ENCODE measurements around the gene PRKD1. TPM values are rescaled to one million over a fixed set of nuclear protein-coding genes. Genes with fewer than 3 reads are reported as not detected.

The PRKD1 gene
- total RNA-seq, 1 experiment from 2014 or later = 0.36 TPM

DNA sequence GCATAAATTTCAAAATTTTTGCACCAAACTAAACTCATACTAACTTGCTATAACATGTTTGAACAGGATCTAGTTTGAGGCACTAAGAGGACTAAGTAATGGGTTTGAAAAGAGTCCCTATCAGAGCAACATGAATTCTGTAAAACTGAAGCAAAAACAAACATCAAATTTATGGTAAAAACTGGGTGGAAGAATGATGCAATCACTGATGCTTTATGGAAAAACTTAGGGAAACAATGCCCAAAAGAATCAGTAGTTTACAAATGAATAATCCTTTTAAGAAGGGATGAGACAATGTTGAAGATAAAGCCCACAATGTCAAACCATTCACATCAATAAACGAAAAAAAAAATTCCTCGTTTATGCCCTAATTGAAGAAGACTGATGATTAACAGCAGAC lies 88.9 kb downstream of the PRKD1 start:
- H3K4me1 ChIP-seq = no peaks in the 10 kb centered on the region
- ChIA-PET CTCF (no interaction called here), POLR2A (no interaction called here)
- DNase-seq = no peak
- no peak overlapping the region for H3K4me3 ChIP-seq (ENCODE audit: low read depth, low read length)
- H3K36me3 Mint-ChIP-seq (ENCODE audit: insufficient read depth, unreplicated experiment) = no peaks in the 10 kb centered on the region
- H3K27me3 ChIP-seq (replicated peaks; ENCODE audit: control insufficient read depth, insufficient read depth, low read length) = no peaks in the 10 kb centered on the region
- peaks cover 28% of the 10 kb centered on the region for H3K9me3 Mint-ChIP-seq (ENCODE audit: unreplicated experiment)
- H3K27me3 Mint-ChIP-seq (ENCODE audit: insufficient read depth, unreplicated experiment) = no peaks in the 10 kb centered on the region
- H3K9me3 ChIP-seq = peaks cover 17% of the 10 kb centered on the region
- H3K4me1 Mint-ChIP-seq (ENCODE audit: low read depth, unreplicated experiment) = no peaks in the 10 kb centered on the region
- no TSS peak for BruUV-seq (replicated peaks)
- no peak overlapping the region for H3K27ac Mint-ChIP-seq (ENCODE audit: unreplicated experiment)
- no peaks in the 10 kb centered on the region for H3K36me3 ChIP-seq (ENCODE audit: control insufficient read depth, insufficient read depth, low read length)
- no peak overlapping the region for H3K4me3 Mint-ChIP-seq (ENCODE audit: unreplicated experiment)
- TF ChIP-seq, protein P1, sequence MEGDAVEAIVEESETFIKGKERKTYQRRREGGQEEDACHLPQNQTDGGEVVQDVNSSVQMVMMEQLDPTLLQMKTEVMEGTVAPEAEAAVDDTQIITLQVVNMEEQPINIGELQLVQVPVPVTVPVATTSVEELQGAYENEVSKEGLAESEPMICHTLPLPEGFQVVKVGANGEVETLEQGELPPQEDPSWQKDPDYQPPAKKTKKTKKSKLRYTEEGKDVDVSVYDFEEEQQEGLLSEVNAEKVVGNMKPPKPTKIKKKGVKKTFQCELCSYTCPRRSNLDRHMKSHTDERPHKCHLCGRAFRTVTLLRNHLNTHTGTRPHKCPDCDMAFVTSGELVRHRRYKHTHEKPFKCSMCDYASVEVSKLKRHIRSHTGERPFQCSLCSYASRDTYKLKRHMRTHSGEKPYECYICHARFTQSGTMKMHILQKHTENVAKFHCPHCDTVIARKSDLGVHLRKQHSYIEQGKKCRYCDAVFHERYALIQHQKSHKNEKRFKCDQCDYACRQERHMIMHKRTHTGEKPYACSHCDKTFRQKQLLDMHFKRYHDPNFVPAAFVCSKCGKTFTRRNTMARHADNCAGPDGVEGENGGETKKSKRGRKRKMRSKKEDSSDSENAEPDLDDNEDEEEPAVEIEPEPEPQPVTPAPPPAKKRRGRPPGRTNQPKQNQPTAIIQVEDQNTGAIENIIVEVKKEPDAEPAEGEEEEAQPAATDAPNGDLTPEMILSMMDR (IDR thresholded peaks at IDR 0.05; ENCODE audit: insufficient read depth in 1 of 2, low read depth in 1 of 2, low read length in 1 of 2, severe bottlenecking in 1 of 2, unreplicated experiment in 1 of 2) = no peak
- intact Hi-C loops (cut with micrococcal nuclease; ENCODE audit: unreplicated experiment) = no loop called here

DNA sequence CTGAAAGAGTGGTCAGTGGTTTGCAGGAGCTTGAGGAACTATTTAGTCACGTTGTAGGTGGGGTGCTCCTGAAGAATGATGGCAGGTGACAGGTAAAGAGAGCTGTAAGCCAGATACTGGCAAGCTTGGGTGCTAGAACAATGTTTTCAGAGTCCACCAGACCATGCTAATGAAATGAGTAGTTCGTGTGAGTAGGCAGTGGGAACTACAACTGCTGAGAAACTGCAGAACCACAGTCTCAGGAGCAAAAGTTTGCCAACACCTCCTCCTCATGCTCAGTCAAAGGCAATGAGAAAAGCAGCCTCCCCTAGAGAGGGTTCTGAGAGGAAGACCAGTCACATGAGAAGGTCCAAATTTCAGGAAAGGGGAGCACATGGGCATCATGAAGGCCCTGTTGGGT lies 91.3 kb downstream of the PRKD1 start:
- CTCF ChIA-PET = no interaction called here
- H3K9me3 Mint-ChIP-seq (ENCODE audit: unreplicated experiment) = peaks cover 14% of the 10 kb centered on the region

DNA sequence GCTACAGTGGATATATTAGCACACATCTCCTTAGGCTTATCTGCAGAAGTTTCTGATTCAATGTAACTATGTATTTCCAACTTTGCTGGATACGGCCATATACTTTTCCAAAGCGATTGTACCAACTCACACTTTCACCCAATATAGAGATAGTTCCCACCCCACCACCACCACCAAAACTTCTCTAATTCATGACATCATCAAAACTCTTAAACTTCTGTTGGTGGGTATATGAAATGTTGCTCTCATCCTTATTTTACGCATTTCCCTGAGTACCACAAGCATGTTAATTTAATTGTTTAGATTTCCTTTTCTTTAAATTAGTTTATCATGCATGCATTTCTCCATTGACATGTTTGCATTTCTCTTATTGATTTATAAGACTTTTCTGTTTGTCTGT lies 95.6 kb downstream of the PRKD1 start:
- no peak for DNase-seq
- Mint-ChIP-seq H3K27me3 (ENCODE audit: insufficient read depth, unreplicated experiment) (no peaks in the 10 kb centered on the region), H3K4me3 (ENCODE audit: unreplicated experiment) (no peak overlapping the region), H3K36me3 (ENCODE audit: insufficient read depth, unreplicated experiment) (no peaks in the 10 kb centered on the region), H3K9me3 (ENCODE audit: unreplicated experiment) (no peaks in the 10 kb centered on the region), H3K4me1 (ENCODE audit: low read depth, unreplicated experiment) (no peaks in the 10 kb centered on the region), H3K27ac (ENCODE audit: unreplicated experiment) (no peak overlapping the region)
- Histone ChIP-seq H3K4me1 (no peaks in the 10 kb centered on the region), H3K9me3 (no peaks in the 10 kb centered on the region), H3K27me3 (replicated peaks; ENCODE audit: control insufficient read depth, insufficient read depth, low read length) (no peaks in the 10 kb centered on the region; the same call in 1 of the 2 replicates), H3K4me3 (ENCODE audit: low read depth, low read length) (no peak overlapping the region), H3K36me3 (ENCODE audit: control insufficient read depth, insufficient read depth, low read length) (no peaks in the 10 kb centered on the region)
- intact Hi-C loops (cut with micrococcal nuclease; ENCODE audit: unreplicated experiment) = no loop called here
- POLR2A ChIA-PET = no interaction called here
- TF ChIP-seq, protein P1 (IDR thresholded peaks at IDR 0.05; ENCODE audit: insufficient read depth in 1 of 2, low read depth in 1 of 2, low read length in 1 of 2, severe bottlenecking in 1 of 2, unreplicated experiment in 1 of 2) = no peak
- CTCF ChIA-PET = no interaction called here
- no TSS peak for BruUV-seq (replicated peaks)

More for the DNA sequence above, 91.3 kb downstream of the PRKD1 start:
- no peak for DNase-seq
- no peaks in the 10 kb centered on the region for H3K4me1 ChIP-seq
- no TSS peak for BruUV-seq (replicated peaks)
- peaks cover 17% of the 10 kb centered on the region for H3K9me3 ChIP-seq
- intact Hi-C loops (cut with micrococcal nuclease; ENCODE audit: unreplicated experiment) = no loop called here
- POLR2A ChIA-PET = no interaction called here
- Mint-ChIP-seq H3K4me1 (ENCODE audit: low read depth, unreplicated experiment) (no peaks in the 10 kb centered on the region), H3K27ac (ENCODE audit: unreplicated experiment) (no peak overlapping the region), H3K36me3 (ENCODE audit: insufficient read depth, unreplicated experiment) (no peaks in the 10 kb centered on the region), H3K27me3 (ENCODE audit: insufficient read depth, unreplicated experiment) (no peaks in the 10 kb centered on the region), H3K4me3 (ENCODE audit: unreplicated experiment) (no peak overlapping the region)
- no peaks in the 10 kb centered on the region for H3K27me3 ChIP-seq (replicated peaks; ENCODE audit: control insufficient read depth, insufficient read depth, low read length)
- no peak overlapping the region for H3K4me3 ChIP-seq (ENCODE audit: low read depth, low read length)
- H3K36me3 ChIP-seq (ENCODE audit: control insufficient read depth, insufficient read depth, low read length) = no peaks in the 10 kb centered on the region
- TF ChIP-seq, protein P1 (IDR thresholded peaks at IDR 0.05; ENCODE audit: insufficient read depth in 1 of 2, low read depth in 1 of 2, low read length in 1 of 2, severe bottlenecking in 1 of 2, unreplicated experiment in 1 of 2) = no peak
